Esophagus muscularis mucosa (tissue), 3 donors: ENCODE results near the gene PCSK6.

ENCODE experiments used
- CTCF ChIP-seq, 3 experiments: fragments of 200-600 bp in 2 of 3; fragments of 450-650 bp in 1 of 3; sonication (generic) in 2 of 3; IDR thresholded peaks; one replicate each; pipeline ENCODE4 v1.5.1; 2017 to 2019; ENCODE audit warnings: antibody characterized with exemption in 3 of 3, mild to moderate bottlenecking in 2 of 3, moderate library complexity in 1 of 3
- POLR2AphosphoS5 ChIP-seq, 2 donors: sonication (generic); formaldehyde crosslinking; IDR thresholded peaks; one replicate each; pipeline ENCODE4 v1.6.1; 2017; ENCODE audit warnings: antibody characterized with exemption in 2 of 2

- no peak for TF ChIP-seq CTCF (IDR thresholded peaks at IDR 0.05)
- TF ChIP-seq POLR2AphosphoS5 (IDR thresholded peaks at IDR 0.05): no peak
These were observed 99.0 kb downstream of the PCSK6 start for GRCh38 chr15:101390462-101390861.
